ENCODE results near the gene GARRE1.

GARRE1 gene

GRCh38 chr19:34298891-34299520 is 44.7 kb downstream of the GARRE1 start:
- no peak for DNase-seq

GRCh38 chr19:34299576-34299975 is 45.2 kb downstream of the GARRE1 start:
- no peak for DNase-seq

DNA sequence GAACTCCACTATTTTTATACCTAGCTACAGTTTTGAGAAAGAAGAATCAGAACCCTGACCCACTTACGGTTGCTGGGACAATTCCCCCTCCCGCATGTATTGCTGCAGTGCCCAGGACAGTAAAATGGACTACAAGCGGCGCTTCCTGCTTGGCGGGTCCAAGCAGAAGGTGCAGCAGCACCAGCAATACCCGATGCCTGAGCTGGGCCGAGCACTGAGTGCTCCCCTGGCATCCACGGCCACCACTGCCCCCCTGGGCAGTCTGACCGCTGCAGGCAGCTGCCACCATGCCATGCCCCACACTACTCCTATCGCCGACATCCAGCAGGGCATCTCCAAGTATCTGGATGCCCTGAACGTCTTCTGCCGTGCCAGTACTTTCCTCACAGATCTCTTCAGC is 46.0 kb downstream of the GARRE1 start:
- no peak for DNase-seq

DNA sequence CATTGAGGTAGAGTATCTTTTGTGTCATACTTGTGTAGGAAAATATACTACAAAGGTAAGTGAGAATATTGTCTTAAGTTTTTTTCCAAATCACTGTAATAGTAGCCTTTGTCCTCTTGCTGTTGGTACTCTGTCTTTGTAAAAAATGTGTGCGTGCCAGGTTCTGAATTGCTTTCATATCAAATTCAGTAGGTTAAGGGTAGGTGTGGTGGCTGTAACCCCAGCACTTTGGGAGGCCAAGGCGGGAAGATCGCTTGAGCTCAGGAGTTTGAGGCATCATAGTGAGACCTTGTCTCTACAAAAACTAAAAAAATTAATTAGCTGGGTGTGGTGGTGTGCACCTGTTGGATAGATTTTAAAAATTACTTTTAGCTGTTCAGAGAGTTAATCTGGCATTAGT is 46.6 kb downstream of the GARRE1 start:
- DNase-seq: no peak
